DOHH2 (cell line): Measurements from ENCODE around the gene ABI1.

Experiments
- H3F3A ChIP-seq: fragments of 200-600 bp; sonication (generic), shearing (Covaris generic); 2 replicates; pipeline ENCODE4 v1.6.0; 2016; ENCODE audit warnings: antibody characterized with exemption, mild to moderate bottlenecking; ENCODE audit not compliant: control insufficient read depth, insufficient read depth
- H3K27ac ChIP-seq: fragments of 200-600 bp; sonication (generic); 2 replicates; pipeline ENCODE4 v1.5.1; 2014; ENCODE audit warnings: low read depth, mild to moderate bottlenecking, low read length, moderate library complexity
- H3K27me3 ChIP-seq: fragments of 200-600 bp; sonication (generic); 2 replicates; pipeline ENCODE4 v1.6.1; 2014; ENCODE audit warnings: mild to moderate bottlenecking, low read length, mixed read lengths; ENCODE audit not compliant: control insufficient read depth
- H3K36me3 ChIP-seq: fragments of 200-600 bp; sonication (generic); 2 replicates; pipeline ENCODE4 v1.6.1; 2014; ENCODE audit warnings: mild to moderate bottlenecking, low read length, moderate library complexity, mixed read lengths; ENCODE audit not compliant: control insufficient read depth
- H3K4me1 ChIP-seq: fragments of 200-600 bp; sonication (generic); 2 replicates; pipeline ENCODE4 v1.6.1; 2014; ENCODE audit warnings: mild to moderate bottlenecking, low read length, mixed read lengths; ENCODE audit not compliant: control insufficient read depth
- H3K4me2 ChIP-seq: fragments of 200-600 bp; sonication (generic); 2 replicates; pipeline ENCODE4 v1.6.0; 2014; ENCODE audit warnings: mild to moderate bottlenecking, low read length, moderate library complexity
- H3K4me3 ChIP-seq: fragments of 200-600 bp; sonication (generic); 2 replicates; pipeline ENCODE4 v1.5.1; 2014; ENCODE audit warnings: mild to moderate bottlenecking, low read length, mixed read lengths
- H3K79me2 ChIP-seq: fragments of 200-600 bp; sonication (generic); 2 replicates; pipeline ENCODE4 v1.6.1; 2014; ENCODE audit warnings: mild to moderate bottlenecking, low read length, mixed read lengths; ENCODE audit not compliant: control insufficient read depth
- H3K9me2 ChIP-seq: fragments of 200-600 bp; sonication (generic); replicated peaks from 2 replicates; pipeline ENCODE4 v1.6.1; 2014; ENCODE audit warnings: mild to moderate bottlenecking, low read length, mixed read lengths; ENCODE audit not compliant: control insufficient read depth
- H3K9me3 ChIP-seq: fragments of 200-600 bp; sonication (generic); 2 replicates; pipeline ENCODE4 v1.6.1; 2014; ENCODE audit warnings: antibody characterized with exemption, low read length, mixed read lengths; ENCODE audit not compliant: control insufficient read depth, insufficient read depth
- H4K20me1 ChIP-seq: fragments of 200-600 bp; sonication (generic); 2 replicates; pipeline ENCODE4 v1.6.0; 2014; ENCODE audit warnings: low read depth, mild to moderate bottlenecking, antibody characterized with exemption, low read length, moderate library complexity; ENCODE audit not compliant: control insufficient read depth, insufficient read depth
- EZH2phosphoT487 ChIP-seq: fragments of 200-600 bp; sonication (generic); IDR thresholded peaks from 2 replicates; pipeline ENCODE4 v1.6.1; 2017; ENCODE audit warnings: borderline replicate concordance, mild to moderate bottlenecking, antibody characterized with exemption, low read length, moderate library complexity, mixed read lengths
- TF ChIP-seq, protein P1 (sequence below): fragments of 200-600 bp; sonication (generic); IDR thresholded peaks from one replicate; pipeline ENCODE4 v1.5.1; 2014; ENCODE audit warnings: antibody characterized with exemption, mild to moderate bottlenecking, low read depth, low read length; ENCODE audit not compliant: poor library complexity, severe bottlenecking

ABI1 gene

DNA sequence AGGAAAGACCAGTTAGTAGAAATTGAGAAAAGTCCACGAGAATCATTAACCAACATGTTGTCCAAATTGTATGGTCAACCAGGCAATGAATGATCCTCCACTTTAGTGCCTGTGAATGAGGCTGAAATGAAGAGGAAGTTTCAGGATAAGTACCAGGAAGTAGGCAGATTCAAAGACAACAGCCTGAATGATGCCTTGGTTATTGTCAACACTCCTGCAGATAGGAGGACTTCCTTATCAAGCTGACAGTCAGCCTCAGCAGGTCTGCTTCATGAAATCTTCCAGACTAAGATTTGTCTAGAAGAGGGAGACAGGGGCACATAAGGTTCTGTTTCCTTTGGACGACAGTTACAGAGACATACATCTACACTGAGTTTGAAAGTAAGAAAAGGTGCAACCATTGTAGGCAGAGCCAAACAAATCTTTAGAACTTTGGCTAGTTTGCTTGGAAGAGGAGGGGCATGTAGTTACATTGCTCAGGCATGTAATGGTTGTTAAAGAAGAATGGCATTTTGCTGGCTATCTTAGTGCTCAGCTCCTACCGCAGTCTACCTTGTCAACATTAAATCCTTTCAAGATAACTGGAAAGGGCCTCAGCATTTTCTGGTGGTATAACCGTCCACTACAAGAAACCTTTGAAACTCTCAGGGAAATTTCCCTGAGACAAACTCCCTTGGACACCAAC lies 81.4 kb downstream of the ABI1 start:
- H3K4me2 ChIP-seq = no peak overlapping the region

GRCh38 chr10:26777686-26778085 lies 83.1 kb downstream of the ABI1 start:
- Histone ChIP-seq H3K9me3 (no peaks in the 10 kb centered on the region), H3K36me3 (peaks cover 48% of the 10 kb centered on the region), H3K9me2 (no peaks in the 10 kb centered on the region), H4K20me1 (peaks cover 9% of the 10 kb centered on the region; the same call in 1 of the 2 replicates), H3F3A (0 out of 2 replicates have a peak, but pooled peaks cover 3% of the 10 kb centered on the region), H3K4me1 (peaks cover 57% of the 10 kb centered on the region), H3K4me2 (no peak overlapping the region), H3K27me3 (no peaks in the 10 kb centered on the region), H3K27ac (no peak overlapping the region), H3K79me2 (peaks cover 98% of the 10 kb centered on the region), H3K4me3 (no peak overlapping the region)
- TF ChIP-seq, protein P1, sequence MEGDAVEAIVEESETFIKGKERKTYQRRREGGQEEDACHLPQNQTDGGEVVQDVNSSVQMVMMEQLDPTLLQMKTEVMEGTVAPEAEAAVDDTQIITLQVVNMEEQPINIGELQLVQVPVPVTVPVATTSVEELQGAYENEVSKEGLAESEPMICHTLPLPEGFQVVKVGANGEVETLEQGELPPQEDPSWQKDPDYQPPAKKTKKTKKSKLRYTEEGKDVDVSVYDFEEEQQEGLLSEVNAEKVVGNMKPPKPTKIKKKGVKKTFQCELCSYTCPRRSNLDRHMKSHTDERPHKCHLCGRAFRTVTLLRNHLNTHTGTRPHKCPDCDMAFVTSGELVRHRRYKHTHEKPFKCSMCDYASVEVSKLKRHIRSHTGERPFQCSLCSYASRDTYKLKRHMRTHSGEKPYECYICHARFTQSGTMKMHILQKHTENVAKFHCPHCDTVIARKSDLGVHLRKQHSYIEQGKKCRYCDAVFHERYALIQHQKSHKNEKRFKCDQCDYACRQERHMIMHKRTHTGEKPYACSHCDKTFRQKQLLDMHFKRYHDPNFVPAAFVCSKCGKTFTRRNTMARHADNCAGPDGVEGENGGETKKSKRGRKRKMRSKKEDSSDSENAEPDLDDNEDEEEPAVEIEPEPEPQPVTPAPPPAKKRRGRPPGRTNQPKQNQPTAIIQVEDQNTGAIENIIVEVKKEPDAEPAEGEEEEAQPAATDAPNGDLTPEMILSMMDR = no peak
- TF ChIP-seq EZH2phosphoT487 = no peak

More for the DNA sequence above, 81.4 kb downstream of the ABI1 start:
- no peaks in the 10 kb centered on the region for H3K9me3 ChIP-seq
- H3K79me2 ChIP-seq = peaks cover 98% of the 10 kb centered on the region
- H3K27ac ChIP-seq = no peak overlapping the region
- H3K9me2 ChIP-seq = no peaks in the 10 kb centered on the region
- no peaks in the 10 kb centered on the region for H3F3A ChIP-seq
- TF ChIP-seq, protein P1 = no peak
- TF ChIP-seq EZH2phosphoT487 = no peak
- no peak overlapping the region for H3K4me3 ChIP-seq
- H3K27me3 ChIP-seq = no peaks in the 10 kb centered on the region
- peaks cover 9% of the 10 kb centered on the region; the same call in 1 of the 2 replicates for H4K20me1 ChIP-seq
- H3K4me1 ChIP-seq = peaks cover 62% of the 10 kb centered on the region
- peaks cover 52% of the 10 kb centered on the region for H3K36me3 ChIP-seq

- peaks cover 42% of the 10 kb centered on the region for H3K4me1 ChIP-seq
- no peak overlapping the region for H3K4me3 ChIP-seq
- peaks cover 42% of the 10 kb centered on the region for H3K36me3 ChIP-seq
- no peaks in the 10 kb centered on the region for H3K9me3 ChIP-seq
- no peak overlapping the region for H3K27ac ChIP-seq
- no peak for TF ChIP-seq EZH2phosphoT487
- TF ChIP-seq, protein P1 = no peak
- no peak overlapping the region for H3K4me2 ChIP-seq
- H3F3A ChIP-seq = 0 out of 2 replicates have a peak, but pooled peaks cover 6% of the 10 kb centered on the region
- no peaks in the 10 kb centered on the region for H3K27me3 ChIP-seq
- H3K9me2 ChIP-seq = no peaks in the 10 kb centered on the region
- H4K20me1 ChIP-seq = peaks cover 3% of the 10 kb centered on the region; the same call in 1 of the 2 replicates
- H3K79me2 ChIP-seq = peaks cover 97% of the 10 kb centered on the region
Measured at GRCh38 chr10:26776258-26776657, 84.5 kb downstream of the ABI1 start.
